Activated naive CD4-positive, alpha-beta T cell treated with anti-CD3 and anti-CD28 coated beads, Interleukin-2, amount 50 U/mL, for 24 hours (primary cell): Measurements from ENCODE around the gene STAMBPL1.

Experiments
- H3K27ac Mint-ChIP-seq: one replicate; pipeline ENCODE4 v1.8.0; 2021; ENCODE audit warnings: mild to moderate bottlenecking, mixed read lengths
- H3K27me3 Mint-ChIP-seq: one replicate; pipeline ENCODE4 v1.8.0; 2021; ENCODE audit warnings: mixed read lengths
- H3K36me3 Mint-ChIP-seq: one replicate; pipeline ENCODE4 v1.8.0; 2021; ENCODE audit warnings: mixed read lengths
- H3K4me1 Mint-ChIP-seq: one replicate; pipeline ENCODE4 v1.8.0; 2021; ENCODE audit warnings: mixed read lengths
- H3K4me3 Mint-ChIP-seq: one replicate; pipeline ENCODE4 v1.8.0; 2021; ENCODE audit warnings: mild to moderate bottlenecking, mixed read lengths
- H3K9me3 Mint-ChIP-seq: one replicate; pipeline ENCODE4 v1.8.0; 2021; ENCODE audit warnings: mixed read lengths

STAMBPL1 gene

DNA sequence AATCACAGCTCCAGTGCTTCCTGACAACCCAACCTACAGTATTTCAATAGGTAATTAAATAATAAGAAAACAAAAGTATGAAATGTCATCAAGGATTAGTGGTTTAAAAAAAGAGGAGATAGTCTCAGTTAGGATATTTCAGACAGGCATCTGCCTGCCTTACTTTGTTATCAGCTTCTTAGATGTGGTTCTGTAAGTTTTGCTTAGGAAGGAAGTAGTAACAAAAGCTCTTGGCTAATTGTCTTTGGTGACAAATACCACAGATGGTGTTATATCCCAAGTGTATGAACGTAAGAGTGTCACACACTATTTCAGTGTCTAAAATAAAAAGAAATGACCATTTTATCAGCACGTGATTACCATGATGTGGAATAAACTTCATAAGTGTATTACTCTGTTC, 82.3 kb downstream of the STAMBPL1 start:
- H3K4me3 Mint-ChIP-seq, result no peak overlapping the region
- no peaks in the 10 kb centered on the region for H3K27me3 Mint-ChIP-seq
- H3K4me1 Mint-ChIP-seq, result peaks cover 23% of the 10 kb centered on the region
- no peaks in the 10 kb centered on the region for H3K36me3 Mint-ChIP-seq
- H3K27ac Mint-ChIP-seq, result peak overlapping the region; percentile 4
- no peaks in the 10 kb centered on the region for H3K9me3 Mint-ChIP-seq

DNA sequence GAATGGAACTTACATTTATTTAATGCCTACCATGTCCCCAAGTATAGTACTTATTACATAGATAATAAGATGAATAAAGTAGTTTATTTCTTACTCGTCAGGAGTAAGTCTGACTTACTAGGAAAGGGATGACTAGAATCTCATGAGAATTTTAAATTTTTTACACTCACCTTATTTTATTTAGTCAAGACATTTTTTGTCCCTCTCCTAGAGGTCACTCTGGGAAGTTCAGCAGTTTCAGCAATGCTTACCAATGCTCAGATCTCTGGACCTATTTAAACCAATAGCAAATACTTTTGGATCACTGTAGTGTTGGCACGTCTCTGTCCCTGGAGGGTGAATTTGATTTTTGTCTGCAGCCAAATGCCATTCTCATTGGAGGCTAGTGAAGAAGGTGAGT, 83.3 kb downstream of the STAMBPL1 start:
- Mint-ChIP-seq H3K4me1 (peaks cover 23% of the 10 kb centered on the region), H3K9me3 (no peaks in the 10 kb centered on the region), H3K27ac (no peak overlapping the region), H3K4me3 (no peak overlapping the region), H3K27me3 (no peaks in the 10 kb centered on the region), H3K36me3 (no peaks in the 10 kb centered on the region)

- no peaks in the 10 kb centered on the region for H3K36me3 Mint-ChIP-seq
- no peak overlapping the region for H3K27ac Mint-ChIP-seq
- no peak overlapping the region for H3K4me3 Mint-ChIP-seq
- H3K27me3 Mint-ChIP-seq, result no peaks in the 10 kb centered on the region
- H3K9me3 Mint-ChIP-seq, result no peaks in the 10 kb centered on the region
- peaks cover 23% of the 10 kb centered on the region for H3K4me1 Mint-ChIP-seq
Measured at GRCh38 chr10:88964360-88964759, 84.3 kb downstream of the STAMBPL1 start.

GRCh38 chr10:88964869-88965415, 84.9 kb downstream of the STAMBPL1 start:
- Mint-ChIP-seq H3K9me3 (no peaks in the 10 kb centered on the region), H3K36me3 (no peaks in the 10 kb centered on the region), H3K27me3 (no peaks in the 10 kb centered on the region), H3K27ac (no peak overlapping the region), H3K4me1 (peaks cover 23% of the 10 kb centered on the region), H3K4me3 (no peak overlapping the region)

- Mint-ChIP-seq H3K4me3 (no peak overlapping the region), H3K36me3 (no peaks in the 10 kb centered on the region), H3K4me1 (peaks cover 10% of the 10 kb centered on the region), H3K27me3 (no peaks in the 10 kb centered on the region), H3K9me3 (no peaks in the 10 kb centered on the region), H3K27ac (no peak overlapping the region)
Measured at GRCh38 chr10:88966797-88967196, 86.8 kb downstream of the STAMBPL1 start.

- no peaks in the 10 kb centered on the region for H3K4me1 Mint-ChIP-seq
- no peaks in the 10 kb centered on the region for H3K27me3 Mint-ChIP-seq
- no peak overlapping the region for H3K4me3 Mint-ChIP-seq
- no peaks in the 10 kb centered on the region for H3K36me3 Mint-ChIP-seq
- no peak overlapping the region for H3K27ac Mint-ChIP-seq
- no peaks in the 10 kb centered on the region for H3K9me3 Mint-ChIP-seq
Measured at GRCh38 chr10:88968391-88968790, 88.3 kb downstream of the STAMBPL1 start.

GRCh38 chr10:88971221-88972061, 91.4 kb downstream of the STAMBPL1 start:
- no peak overlapping the region for H3K27ac Mint-ChIP-seq
- H3K4me3 Mint-ChIP-seq, result no peak overlapping the region
- no peaks in the 10 kb centered on the region for H3K9me3 Mint-ChIP-seq
- no peaks in the 10 kb centered on the region for H3K27me3 Mint-ChIP-seq
- H3K36me3 Mint-ChIP-seq, result no peaks in the 10 kb centered on the region
- H3K4me1 Mint-ChIP-seq, result peaks cover 17% of the 10 kb centered on the region
